Sigmoid colon (tissue), 4 donors: ENCODE measurements around the gene ZFP90.
A peak's percentile ranks its signal among the peaks of the same experiment; 100 is the strongest.

Source experiments
- EP300 ChIP-seq, 4 donors: sonication (generic); formaldehyde crosslinking; IDR thresholded peaks; one replicate each; pipeline ENCODE4 v1.6.1; 2017; ENCODE audit warnings: antibody characterized with exemption in 4 of 4
- POLR2A ChIP-seq, 2 donors: fragments of 450-650 bp; IDR thresholded peaks; one replicate each; pipeline ENCODE4 v1.6.1; 2016; ENCODE audit warnings: antibody characterized with exemption in 2 of 2, mild to moderate bottlenecking in 2 of 2, moderate library complexity in 2 of 2
- POLR2AphosphoS5 ChIP-seq, 4 donors: sonication (generic); formaldehyde crosslinking; IDR thresholded peaks; one replicate each; pipeline ENCODE4 v1.6.1; 2017; ENCODE audit warnings: antibody characterized with exemption in 4 of 4
- TF ChIP-seq, protein P1 (sequence below), 4 experiments: fragments of 450-650 bp in 3 of 4; fragments of 200-600 bp in 1 of 4; IDR thresholded peaks; one replicate each; pipeline ENCODE4 v1.5.1; 2016 to 2019; ENCODE audit warnings: antibody characterized with exemption in 4 of 4, mild to moderate bottlenecking in 3 of 4, moderate library complexity in 2 of 4

DNA sequence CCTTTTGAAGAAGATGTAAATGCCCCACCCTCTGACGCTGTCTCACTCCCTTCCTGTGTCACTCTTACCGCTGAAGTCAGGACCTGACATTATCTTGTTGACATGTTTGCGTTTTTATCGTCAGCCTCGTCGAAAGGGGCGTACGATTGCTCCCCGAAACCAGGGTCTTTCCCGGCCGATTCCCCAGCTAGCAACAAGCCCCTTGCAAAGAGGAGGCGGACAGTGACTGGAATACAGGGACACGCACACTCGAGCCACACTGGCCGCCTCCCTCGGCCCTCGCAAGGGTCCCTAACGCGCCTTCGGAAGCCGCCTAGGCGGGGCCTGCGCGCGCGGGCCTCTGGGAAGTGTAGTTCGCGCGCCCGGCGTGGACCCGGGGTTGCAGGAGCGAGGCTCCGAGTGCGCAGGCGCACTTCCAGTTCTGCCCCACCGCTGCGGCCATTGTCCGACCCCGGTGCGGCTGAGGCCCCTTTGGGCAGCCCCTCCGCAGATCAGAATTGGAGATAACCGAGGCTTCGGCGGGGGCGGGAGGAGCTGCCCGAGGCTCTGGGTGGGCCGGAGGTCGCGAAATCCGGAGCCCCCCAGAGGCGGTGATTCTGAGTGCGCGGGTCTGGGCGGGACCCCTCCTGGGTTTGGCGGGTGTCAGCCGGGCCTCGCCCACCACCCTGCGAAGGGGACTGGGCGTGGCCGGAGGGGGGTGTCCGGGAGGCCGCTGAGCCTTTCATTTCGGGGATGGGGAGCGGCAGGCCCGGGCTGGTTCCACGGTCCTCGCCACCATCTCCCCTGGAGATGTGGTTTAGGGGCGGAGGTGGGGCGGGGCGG lies at the start of gene ZFP90:
- TF ChIP-seq POLR2A (IDR thresholded peaks at IDR 0.05) (peak in 1 of 2 donors; percentile 17), POLR2AphosphoS5 (IDR thresholded peaks at IDR 0.05) (peak; percentile 27 to 67 (median 55)), EP300 (IDR thresholded peaks at IDR 0.05) (no peak)
- TF ChIP-seq, protein P1, sequence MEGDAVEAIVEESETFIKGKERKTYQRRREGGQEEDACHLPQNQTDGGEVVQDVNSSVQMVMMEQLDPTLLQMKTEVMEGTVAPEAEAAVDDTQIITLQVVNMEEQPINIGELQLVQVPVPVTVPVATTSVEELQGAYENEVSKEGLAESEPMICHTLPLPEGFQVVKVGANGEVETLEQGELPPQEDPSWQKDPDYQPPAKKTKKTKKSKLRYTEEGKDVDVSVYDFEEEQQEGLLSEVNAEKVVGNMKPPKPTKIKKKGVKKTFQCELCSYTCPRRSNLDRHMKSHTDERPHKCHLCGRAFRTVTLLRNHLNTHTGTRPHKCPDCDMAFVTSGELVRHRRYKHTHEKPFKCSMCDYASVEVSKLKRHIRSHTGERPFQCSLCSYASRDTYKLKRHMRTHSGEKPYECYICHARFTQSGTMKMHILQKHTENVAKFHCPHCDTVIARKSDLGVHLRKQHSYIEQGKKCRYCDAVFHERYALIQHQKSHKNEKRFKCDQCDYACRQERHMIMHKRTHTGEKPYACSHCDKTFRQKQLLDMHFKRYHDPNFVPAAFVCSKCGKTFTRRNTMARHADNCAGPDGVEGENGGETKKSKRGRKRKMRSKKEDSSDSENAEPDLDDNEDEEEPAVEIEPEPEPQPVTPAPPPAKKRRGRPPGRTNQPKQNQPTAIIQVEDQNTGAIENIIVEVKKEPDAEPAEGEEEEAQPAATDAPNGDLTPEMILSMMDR (IDR thresholded peaks at IDR 0.05): no peak
